Measurements from ENCODE around the gene FOXR1. TPM values are rescaled to one million over a fixed set of nuclear protein-coding genes. Genes with fewer than 3 reads are reported as not detected.
A peak's percentile ranks its signal among the peaks of the same experiment; 100 is the strongest.
"Not testable (repeated sequence)": the region's sequence is repeated elsewhere in the genome, so short reads cannot be mapped to it uniquely, and the experiment has no call there.

The FOXR1 gene
- polyA plus RNA-seq, 4 donors, result not detected

DNA sequence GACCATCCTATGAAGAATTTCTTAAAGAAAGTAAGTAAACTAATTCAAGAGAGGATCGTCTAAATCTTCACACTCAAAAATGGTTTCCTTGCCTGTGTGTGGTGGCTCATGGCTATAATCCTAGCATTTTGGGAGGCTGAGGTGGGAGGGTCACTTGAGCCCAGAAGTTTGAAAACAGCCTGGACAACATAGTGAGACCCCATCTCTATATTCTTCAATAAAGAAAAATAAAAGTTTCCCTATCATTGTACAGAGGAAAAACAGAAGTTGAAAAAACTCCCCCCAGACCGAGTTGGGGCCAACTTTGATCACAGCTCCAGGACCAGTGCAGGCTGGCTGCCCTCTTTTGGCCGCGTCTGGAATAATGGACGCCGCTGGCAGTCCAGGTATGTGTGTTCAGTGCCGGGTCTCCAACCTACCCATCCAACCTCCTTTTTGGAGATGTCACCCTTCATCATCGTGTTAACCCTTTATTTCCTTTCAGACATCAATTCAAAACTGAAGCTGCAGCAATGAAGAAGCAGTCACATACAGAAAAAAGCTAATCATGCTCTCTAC is 43.6 kb downstream of the FOXR1 start:
- 54 to 70% (median 58%) methylated on average over 8 of the region's 8 CpGs for WGBS, 3 donors
- DNase-seq (peak in 1 of 2 donors; percentile 26), FAIRE-seq (no peak)
- Histone ChIP-seq H3K27ac (ENCODE audit: low read depth in 1 of 3, low read length in 2 of 3) (no peak overlapping the region), H3K27me3 (ENCODE audit: control insufficient read depth in 3 of 3, insufficient read depth in 3 of 3, low read length in 3 of 3) (no peaks in the 10 kb centered on the region), H3K9me3 (ENCODE audit: control insufficient read depth in 2 of 2, insufficient read depth in 1 of 2, low read depth in 1 of 2, low read length in 1 of 2) (no peaks in the 10 kb centered on the region), H3K36me3 (ENCODE audit: control insufficient read depth in 3 of 3, insufficient read depth in 2 of 3, low read depth in 1 of 3, low read length in 3 of 3) (peaks cover 8 to 42% (median 9%) of the 10 kb centered on the region in 3 donors), H3K4me3 (ENCODE audit: low read depth in 1 of 3, low read length in 3 of 3) (no peak overlapping the region), H3K4me1 (ENCODE audit: control insufficient read depth in 3 of 3, insufficient read depth in 2 of 3, low read depth in 1 of 3, low read length in 2 of 3) (peaks cover 0 to 14% (median 6%) of the 10 kb centered on the region in 3 donors)

DNA sequence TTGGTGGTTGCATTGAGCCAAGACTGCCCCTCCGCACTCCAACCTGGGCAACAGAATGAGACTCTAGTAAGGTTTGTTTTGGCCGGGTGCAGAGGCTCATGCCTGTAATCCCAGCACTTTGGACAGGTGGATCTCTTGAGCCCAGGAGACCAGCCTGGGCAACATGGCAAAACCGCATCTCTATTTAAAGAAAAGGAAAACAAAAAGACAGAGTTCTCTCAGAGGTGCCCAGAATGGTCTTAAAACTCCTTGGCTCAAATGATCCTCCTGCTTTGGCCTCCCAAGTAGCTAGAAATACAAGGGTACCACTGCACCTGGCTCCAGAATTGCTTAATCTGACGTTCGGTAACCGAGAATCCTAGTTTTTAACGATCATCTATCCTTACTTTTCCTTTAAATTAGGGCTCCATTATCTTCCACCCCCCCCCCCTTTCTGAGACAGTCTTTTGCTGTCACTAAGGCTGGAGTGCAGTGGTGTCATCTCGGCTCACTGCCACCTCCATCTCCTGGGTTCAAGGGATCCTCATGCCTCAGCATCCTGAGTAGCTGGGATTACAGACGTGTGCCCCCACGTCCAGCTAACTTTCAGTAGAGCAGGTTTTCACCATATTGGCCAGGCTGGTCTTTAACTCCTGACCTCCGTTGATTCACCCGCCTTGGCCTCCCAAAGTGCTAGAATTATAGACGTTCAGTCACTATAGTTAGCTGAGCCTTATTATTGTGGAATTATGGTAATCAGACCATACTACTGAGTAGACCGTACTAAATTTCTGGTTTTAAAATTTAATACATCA is 44.9 kb downstream of the FOXR1 start:
- Histone ChIP-seq H3K27me3 (ENCODE audit: control insufficient read depth in 3 of 3, insufficient read depth in 3 of 3, low read length in 3 of 3) (no peaks in the 10 kb centered on the region), H3K27ac (ENCODE audit: low read depth in 1 of 3, low read length in 2 of 3) (no peak overlapping the region), H3K4me3 (ENCODE audit: low read depth in 1 of 3, low read length in 3 of 3) (no peak overlapping the region), H3K9me3 (ENCODE audit: control insufficient read depth in 2 of 2, insufficient read depth in 1 of 2, low read depth in 1 of 2, low read length in 1 of 2) (no peaks in the 10 kb centered on the region), H3K4me1 (ENCODE audit: control insufficient read depth in 3 of 3, insufficient read depth in 2 of 3, low read depth in 1 of 3, low read length in 2 of 3) (peaks cover 0 to 26% (median 6%) of the 10 kb centered on the region in 3 donors), H3K36me3 (ENCODE audit: control insufficient read depth in 3 of 3, insufficient read depth in 2 of 3, low read depth in 1 of 3, low read length in 3 of 3) (peaks cover 5 to 40% (median 8%) of the 10 kb centered on the region in 3 donors)
- DNase-seq (no peak), FAIRE-seq (no peak)
- WGBS, 3 donors, result 52 to 68% (median 57%) methylated on average over 14 of the region's 14 CpGs

DNA sequence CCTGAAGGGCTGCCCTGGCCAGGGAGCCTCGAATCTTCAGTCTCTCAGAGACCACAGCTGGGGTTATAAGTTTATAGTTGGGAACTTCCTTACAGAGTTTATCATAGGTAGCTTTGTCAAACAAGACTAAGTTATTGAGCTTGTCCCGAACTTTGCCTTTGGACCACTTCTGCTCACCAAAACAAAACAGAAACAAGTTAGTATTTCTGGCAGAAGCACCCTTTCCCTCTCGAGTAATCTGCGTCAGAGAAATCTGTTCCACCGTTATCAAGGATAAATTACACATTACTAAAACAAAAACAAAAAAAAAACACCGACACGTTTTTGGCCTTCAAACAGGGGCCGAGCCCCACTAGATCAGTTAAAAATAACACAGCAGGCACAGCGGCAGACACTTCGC is 45.8 kb downstream of the FOXR1 start:
- 1% methylated on average over 10 of the region's 10 CpGs for WGBS, 3 donors
- peak overlapping the region; percentile 81 to 94 (median 89) for H3K4me3 ChIP-seq (ENCODE audit: low read depth in 1 of 3, low read length in 3 of 3)
- not testable (repeated sequence) for FAIRE-seq; H3K9me3 ChIP-seq (ENCODE audit: control insufficient read depth in 2 of 2, insufficient read depth in 1 of 2, low read depth in 1 of 2, low read length in 1 of 2); DNase-seq; H3K27me3 ChIP-seq (ENCODE audit: control insufficient read depth in 3 of 3, insufficient read depth in 3 of 3, low read length in 3 of 3)
- peak overlapping the region in 2 of 3 donors; percentile 93 to 99 for H3K27ac ChIP-seq (ENCODE audit: low read depth in 1 of 3, low read length in 2 of 3)
- peaks cover 8 to 38% (median 8%) of the 10 kb centered on the region in 3 donors for H3K36me3 ChIP-seq (ENCODE audit: control insufficient read depth in 3 of 3, insufficient read depth in 2 of 3, low read depth in 1 of 3, low read length in 3 of 3)
- peaks cover 0 to 36% (median 6%) of the 10 kb centered on the region in 3 donors for H3K4me1 ChIP-seq (ENCODE audit: control insufficient read depth in 3 of 3, insufficient read depth in 2 of 3, low read depth in 1 of 3, low read length in 2 of 3)

DNA sequence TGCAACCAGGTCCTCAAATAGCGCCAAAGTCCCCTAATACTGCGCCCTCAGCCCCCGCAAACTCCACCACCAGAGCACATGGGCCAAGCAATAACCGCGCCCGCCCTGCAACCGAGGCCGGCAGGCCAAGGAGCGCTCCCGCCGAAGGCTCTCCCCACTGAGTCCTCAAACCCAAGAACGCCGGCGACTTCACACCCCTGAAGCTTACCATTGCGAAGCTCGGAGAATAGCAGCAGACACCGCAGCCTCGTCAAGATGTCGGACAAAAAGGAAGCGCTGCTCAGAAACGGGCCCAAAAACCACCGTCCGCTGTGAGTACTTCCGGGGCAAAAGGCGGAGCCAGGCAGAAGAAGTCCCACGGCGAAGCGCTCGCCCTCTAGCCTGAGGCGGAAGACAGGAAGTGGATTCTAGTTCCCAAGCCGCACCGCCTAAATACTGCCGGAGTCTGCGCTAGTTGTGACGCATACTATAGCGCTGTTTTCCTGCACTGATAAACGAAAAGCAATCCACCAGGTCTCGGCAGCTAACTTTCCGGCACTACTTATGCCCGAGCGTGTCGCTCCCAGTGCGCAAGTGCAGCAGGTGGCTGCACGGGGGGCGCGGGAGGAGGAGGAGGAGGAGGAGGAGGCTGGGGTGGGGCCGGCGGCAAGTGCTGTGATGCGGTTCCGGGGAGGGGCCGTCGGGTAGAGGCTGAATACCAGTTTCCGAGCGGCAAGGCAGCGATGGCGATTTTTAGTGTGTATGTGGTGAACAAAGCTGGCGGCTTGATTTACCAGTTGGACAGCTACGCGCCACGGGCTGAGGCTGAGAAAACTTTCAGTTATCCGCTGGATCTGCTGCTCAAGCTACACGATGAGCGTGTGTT is 46.7 kb downstream of the FOXR1 start, which contains the start of the genes RPS25 and TRAPPC4:
Gene RPS25, minus strand, starts transcription at position 270 of the 865 bp plus-strand sequence. Its CDS starts 59 bp downstream, at position 211.
Gene TRAPPC4, plus strand, starts transcription at position 693 of the 865 bp plus-strand sequence. Its CDS starts 30 bp downstream, at position 723.
- no peaks in the 10 kb centered on the region for H3K9me3 ChIP-seq (ENCODE audit: control insufficient read depth in 2 of 2, insufficient read depth in 1 of 2, low read depth in 1 of 2, low read length in 1 of 2)
- H3K27ac ChIP-seq (ENCODE audit: low read depth in 1 of 3, low read length in 2 of 3), result peak within 1 kb of the TSS; percentile 90 to 99 (median 93)
- FAIRE-seq, result no peak
- peak; percentile 97 to 98 for DNase-seq
- WGBS, 3 donors, result 0% methylated on average over 63 of the region's 63 CpGs
- H3K4me3 ChIP-seq (ENCODE audit: low read depth in 1 of 3, low read length in 3 of 3), result peak within 1 kb of the TSS; percentile 81 to 94 (median 89)
- H3K36me3 ChIP-seq (ENCODE audit: control insufficient read depth in 3 of 3, insufficient read depth in 2 of 3, low read depth in 1 of 3, low read length in 3 of 3), result peaks cover 8 to 45% (median 9%) of the 10 kb centered on the region in 3 donors
- no peaks in the 10 kb centered on the region for H3K27me3 ChIP-seq (ENCODE audit: control insufficient read depth in 3 of 3, insufficient read depth in 3 of 3, low read length in 3 of 3)
- peaks cover 1 to 43% (median 6%) of the 10 kb centered on the region in 3 donors for H3K4me1 ChIP-seq (ENCODE audit: control insufficient read depth in 3 of 3, insufficient read depth in 2 of 3, low read depth in 1 of 3, low read length in 2 of 3)

DNA sequence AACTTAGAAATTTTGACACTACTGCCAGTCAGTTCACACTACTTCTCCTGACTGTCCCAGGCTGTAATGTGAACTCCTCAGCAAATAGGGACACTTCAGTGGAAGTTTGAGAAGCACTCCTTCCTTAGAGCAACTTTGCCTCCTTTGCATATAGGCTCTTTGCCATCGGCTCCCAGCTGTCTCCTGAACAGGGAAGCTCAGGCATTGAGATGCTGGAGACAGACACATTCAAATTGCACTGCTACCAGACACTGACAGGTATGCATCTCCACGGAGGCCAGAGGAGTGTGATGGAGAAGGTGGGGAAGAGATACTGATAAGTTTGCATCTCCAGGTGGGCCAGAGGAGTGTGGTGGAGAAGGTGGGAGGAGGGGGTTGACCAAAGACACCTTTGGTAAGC is 48.4 kb downstream of the FOXR1 start:
- DNase-seq (peak in 1 of 2 donors; percentile 26), FAIRE-seq (no peak)
- Histone ChIP-seq H3K27me3 (ENCODE audit: control insufficient read depth in 3 of 3, insufficient read depth in 3 of 3, low read length in 3 of 3) (no peaks in the 10 kb centered on the region), H3K9me3 (ENCODE audit: control insufficient read depth in 2 of 2, insufficient read depth in 1 of 2, low read depth in 1 of 2, low read length in 1 of 2) (no peaks in the 10 kb centered on the region), H3K36me3 (ENCODE audit: control insufficient read depth in 3 of 3, insufficient read depth in 2 of 3, low read depth in 1 of 3, low read length in 3 of 3) (peaks cover 5 to 50% (median 7%) of the 10 kb centered on the region in 3 donors), H3K27ac (ENCODE audit: low read depth in 1 of 3, low read length in 2 of 3) (peak overlapping the region; percentile 8 to 90 (median 69)), H3K4me1 (ENCODE audit: control insufficient read depth in 3 of 3, insufficient read depth in 2 of 3, low read depth in 1 of 3, low read length in 2 of 3) (peaks cover 4 to 60% (median 8%) of the 10 kb centered on the region in 3 donors), H3K4me3 (ENCODE audit: low read depth in 1 of 3, low read length in 3 of 3) (peak overlapping the region in 2 of 3 donors; percentile 89 to 94)
- WGBS, 3 donors, result 11 to 35% (median 27%) methylated on average over 2 of the region's 2 CpGs

DNA sequence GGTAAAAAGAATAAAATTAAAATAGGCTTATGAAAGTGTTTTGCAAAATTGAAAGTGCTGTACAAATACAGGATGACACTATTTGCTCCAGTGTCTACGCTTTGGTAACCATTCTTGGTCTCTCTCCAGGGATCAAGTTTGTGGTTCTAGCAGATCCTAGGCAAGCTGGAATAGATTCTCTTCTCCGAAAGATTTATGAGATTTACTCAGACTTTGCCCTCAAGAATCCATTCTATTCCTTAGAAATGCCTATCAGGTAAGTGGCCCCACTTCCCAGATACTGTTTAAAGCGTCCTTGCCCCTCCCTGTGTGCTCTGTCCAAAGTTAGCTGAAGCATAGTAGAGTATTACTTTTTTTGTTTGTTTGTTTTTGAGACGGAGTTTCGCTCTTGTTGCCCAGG is 50.1 kb downstream of the FOXR1 start:
- 13 to 63% (median 44%) methylated on average over 5 of the region's 5 CpGs for WGBS, 3 donors
- Histone ChIP-seq H3K36me3 (ENCODE audit: control insufficient read depth in 3 of 3, insufficient read depth in 2 of 3, low read depth in 1 of 3, low read length in 3 of 3) (peaks cover 3 to 53% (median 3%) of the 10 kb centered on the region in 3 donors), H3K27ac (ENCODE audit: low read depth in 1 of 3, low read length in 2 of 3) (peak overlapping the region; percentile 0 to 76 (median 41)), H3K4me3 (ENCODE audit: low read depth in 1 of 3, low read length in 3 of 3) (no peak overlapping the region), H3K9me3 (ENCODE audit: control insufficient read depth in 2 of 2, insufficient read depth in 1 of 2, low read depth in 1 of 2, low read length in 1 of 2) (no peaks in the 10 kb centered on the region), H3K27me3 (ENCODE audit: control insufficient read depth in 3 of 3, insufficient read depth in 3 of 3, low read length in 3 of 3) (no peaks in the 10 kb centered on the region), H3K4me1 (ENCODE audit: control insufficient read depth in 3 of 3, insufficient read depth in 2 of 3, low read depth in 1 of 3, low read length in 2 of 3) (peaks cover 4 to 70% (median 8%) of the 10 kb centered on the region in 3 donors)
- DNase-seq, result peak; percentile 59 to 66
- no peak for FAIRE-seq

DNA sequence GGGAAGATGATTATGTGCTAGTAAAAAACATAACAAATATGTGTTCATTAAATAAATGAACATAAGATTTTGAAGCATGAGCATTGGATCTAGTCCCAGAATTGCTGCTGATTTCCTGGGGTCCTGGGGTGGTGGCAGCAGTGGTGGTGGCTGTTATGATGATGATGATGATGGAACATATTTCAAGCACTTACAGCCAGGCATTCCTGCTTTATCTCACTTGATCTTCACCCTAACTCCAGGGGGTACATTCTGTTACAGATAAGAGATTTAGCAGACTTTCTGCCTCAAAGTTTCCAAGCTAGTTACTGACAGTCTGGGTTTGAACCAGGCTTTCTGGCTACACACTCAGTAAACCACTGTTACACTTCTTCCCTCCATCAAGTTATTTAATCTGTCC is 52.2 kb downstream of the FOXR1 start:
- FAIRE-seq (no peak), DNase-seq (no peak)
- Histone ChIP-seq H3K4me1 (ENCODE audit: control insufficient read depth in 3 of 3, insufficient read depth in 2 of 3, low read depth in 1 of 3, low read length in 2 of 3) (peaks cover 4 to 67% (median 5%) of the 10 kb centered on the region in 3 donors), H3K9me3 (ENCODE audit: control insufficient read depth in 2 of 2, insufficient read depth in 1 of 2, low read depth in 1 of 2, low read length in 1 of 2) (no peaks in the 10 kb centered on the region), H3K36me3 (ENCODE audit: control insufficient read depth in 3 of 3, insufficient read depth in 2 of 3, low read depth in 1 of 3, low read length in 3 of 3) (peaks cover 3 to 72% (median 3%) of the 10 kb centered on the region in 3 donors), H3K4me3 (ENCODE audit: low read depth in 1 of 3, low read length in 3 of 3) (no peak overlapping the region), H3K27me3 (ENCODE audit: control insufficient read depth in 3 of 3, insufficient read depth in 3 of 3, low read length in 3 of 3) (no peaks in the 10 kb centered on the region), H3K27ac (ENCODE audit: low read depth in 1 of 3, low read length in 2 of 3) (no peak overlapping the region)

All from small intestine (tissue), 7 donors.